ENCODE data around the gene GPC5.

GPC5 gene

GRCh38 chr13:91655731-91656130 lies 257.3 kb downstream of the GPC5 start:
- H3K4me3 ChIP-seq (ENCODE audit: control insufficient read depth, low read depth, low read length), result no peak overlapping the region
- TF ChIP-seq CTCF (conservative IDR thresholded peaks at IDR 0.05; ENCODE audit: control insufficient read depth, insufficient read depth, low read depth, low read length), result no peak
- DNase-seq (ENCODE audit: low read depth), result no peak

DNA sequence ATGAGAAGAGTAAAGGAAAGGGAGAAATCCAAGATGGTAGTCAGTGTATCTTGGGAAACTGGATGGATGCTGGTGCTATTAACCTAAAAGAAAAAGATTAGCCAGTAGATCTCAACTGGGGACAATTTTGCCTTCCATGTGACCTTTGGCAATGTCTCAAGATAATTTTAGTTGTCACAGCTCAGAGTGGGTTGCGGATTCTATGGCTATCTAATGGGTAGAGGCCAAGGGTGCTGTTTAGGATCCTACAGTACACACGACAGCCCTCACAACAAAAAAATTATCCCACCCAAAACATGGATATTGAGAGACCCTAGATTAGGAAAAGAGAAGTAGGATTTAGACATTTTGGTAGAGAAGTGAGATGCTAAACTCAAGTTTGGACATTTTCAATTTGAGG lies 258.9 kb downstream of the GPC5 start:
- no peak overlapping the region for H3K4me3 ChIP-seq (ENCODE audit: control insufficient read depth, low read depth, low read length)
- no peak for TF ChIP-seq CTCF (conservative IDR thresholded peaks at IDR 0.05; ENCODE audit: control insufficient read depth, insufficient read depth, low read depth, low read length)
- DNase-seq (ENCODE audit: low read depth), result no peak

DNA sequence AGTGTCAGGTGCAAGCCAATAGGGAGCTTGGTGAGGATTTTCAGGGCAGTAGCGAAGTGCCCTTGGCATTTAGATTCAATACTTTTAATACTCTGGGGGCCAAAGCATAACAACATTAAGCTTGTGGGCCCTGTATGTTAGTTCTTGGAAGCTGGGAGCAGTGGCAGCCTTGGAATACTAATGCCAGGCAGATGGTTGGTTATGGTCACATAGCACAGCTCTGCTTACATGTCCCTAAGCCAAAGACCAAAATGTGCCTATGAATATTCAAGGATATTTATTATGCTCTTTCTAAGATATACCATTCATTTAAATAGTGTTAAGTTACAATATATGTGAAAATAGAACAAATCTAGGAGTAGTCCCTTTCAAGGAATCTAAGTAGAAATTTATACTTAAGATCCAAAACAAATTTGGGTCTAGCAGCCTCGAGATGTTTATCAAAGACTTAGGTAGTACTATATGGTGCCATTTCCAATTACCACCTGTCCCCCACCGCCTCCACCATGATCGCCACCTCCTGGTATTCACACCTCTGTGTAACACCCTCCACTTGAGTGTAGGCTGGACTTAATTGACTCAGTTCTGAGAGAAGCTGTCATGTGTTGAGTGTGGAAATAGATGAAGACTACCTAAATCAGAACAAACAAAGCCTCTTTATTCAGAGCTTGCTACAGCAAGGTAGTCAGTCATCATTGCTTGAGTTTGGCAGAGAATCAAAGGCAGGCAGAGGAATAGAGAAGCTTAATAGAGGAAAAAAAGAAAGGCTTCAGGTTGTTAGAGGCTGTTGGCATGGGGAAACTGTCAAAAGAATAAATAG lies 261.0 kb downstream of the GPC5 start:
- no peak overlapping the region for H3K4me3 ChIP-seq (ENCODE audit: control insufficient read depth, low read depth, low read length)
- DNase-seq (ENCODE audit: low read depth), result no peak
- no peak for TF ChIP-seq CTCF (conservative IDR thresholded peaks at IDR 0.05; ENCODE audit: control insufficient read depth, insufficient read depth, low read depth, low read length)

- no peak for DNase-seq (ENCODE audit: low read depth)
- no peak overlapping the region for H3K4me3 ChIP-seq (ENCODE audit: control insufficient read depth, low read depth, low read length)
- no peak for TF ChIP-seq CTCF (conservative IDR thresholded peaks at IDR 0.05; ENCODE audit: control insufficient read depth, insufficient read depth, low read depth, low read length)
Measured at GRCh38 chr13:91660076-91660415, 261.6 kb downstream of the GPC5 start.

DNA sequence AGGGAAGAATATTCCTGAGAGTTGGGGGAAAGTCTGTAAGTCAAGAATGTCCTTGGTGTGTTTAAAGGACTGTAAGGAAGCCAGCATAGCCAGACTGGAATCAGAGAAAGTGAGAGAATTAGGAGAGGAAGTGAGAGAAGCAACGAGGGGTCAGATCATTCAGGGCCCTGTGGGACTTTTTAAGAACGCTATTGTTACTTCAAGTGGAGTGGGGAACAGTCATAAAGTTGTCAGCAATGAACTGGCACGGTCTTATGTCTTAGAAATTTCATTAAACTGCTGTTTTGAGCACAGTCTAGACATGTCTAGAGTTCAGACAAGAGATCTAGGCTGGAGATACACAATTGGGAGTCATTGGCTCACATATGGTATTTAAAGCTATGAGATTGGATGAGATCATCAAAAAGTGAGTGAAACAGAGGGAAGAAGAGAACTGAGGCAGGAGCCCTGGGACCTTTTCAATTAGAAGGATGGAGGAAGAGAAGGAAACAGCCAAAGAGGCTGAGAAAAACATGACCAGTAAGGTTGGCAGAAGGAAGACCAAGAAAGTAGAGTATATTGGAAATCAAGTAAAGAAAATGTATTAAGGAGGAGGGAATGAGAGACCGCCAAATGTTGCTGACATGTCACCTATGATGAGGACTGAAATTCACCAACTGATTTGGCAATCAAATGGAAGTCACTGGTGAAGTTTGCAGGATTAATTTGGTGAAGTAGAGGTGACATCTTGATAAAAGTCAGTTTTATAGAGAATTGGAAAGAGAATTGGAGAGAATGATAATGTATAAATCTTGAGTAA lies 263.5 kb downstream of the GPC5 start:
- no peak for TF ChIP-seq CTCF (conservative IDR thresholded peaks at IDR 0.05; ENCODE audit: control insufficient read depth, insufficient read depth, low read depth, low read length)
- DNase-seq (ENCODE audit: low read depth), result no peak
- no peak overlapping the region for H3K4me3 ChIP-seq (ENCODE audit: control insufficient read depth, low read depth, low read length)

- no peak for DNase-seq (ENCODE audit: low read depth)
- no peak for TF ChIP-seq CTCF (conservative IDR thresholded peaks at IDR 0.05; ENCODE audit: control insufficient read depth, insufficient read depth, low read depth, low read length)
- H3K4me3 ChIP-seq (ENCODE audit: control insufficient read depth, low read depth, low read length), result no peak overlapping the region
Measured at GRCh38 chr13:91664039-91664438, 265.6 kb downstream of the GPC5 start.
